LHCN-M2 (cell line): ENCODE data around the gene ZFP90. TPM values are rescaled to one million over a fixed set of nuclear protein-coding genes. Genes with fewer than 3 reads are reported as not detected.

Source experiments
- DNase-seq: peaks from one replicate; pipeline ENCODE4 v3.0.0-alpha.2; 2012; ENCODE audit warnings: low read depth
- total RNA-seq: library from RNA; depleted of rRNA; stranded (reverse); fragments of >200 nt; gene quantifications from 2 replicates; pipeline ENCODE4 v1.2.3, GENCODE V29; 2014; rRNA removed

ZFP90 gene
- total RNA-seq, 1 experiment from 2014 or later = 38.7 TPM

DNA sequence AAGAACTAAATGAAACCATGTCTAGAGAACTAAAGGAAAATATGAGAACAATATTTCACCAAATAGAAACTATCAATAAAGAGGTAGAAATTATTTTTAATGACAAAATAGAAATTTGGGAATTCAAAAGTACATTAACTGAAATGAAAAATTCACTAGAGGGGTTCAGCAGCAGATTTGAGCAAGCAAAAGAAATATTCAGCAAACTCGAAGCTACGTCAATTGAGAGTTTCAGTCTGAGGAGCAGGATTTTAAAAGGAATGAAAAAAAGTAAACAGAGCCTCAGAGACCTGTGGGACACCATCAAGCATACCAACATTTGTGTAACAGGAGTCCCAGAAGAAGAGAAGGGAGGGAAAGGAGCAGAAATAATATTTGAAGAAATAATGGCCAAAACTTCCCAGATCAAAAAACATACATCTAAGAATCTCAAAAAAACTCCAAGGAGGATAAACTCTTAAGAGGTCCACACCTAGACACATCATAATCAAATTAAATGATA lies 38.3 kb downstream of the ZFP90 start:
- DNase-seq = no peak

DNA sequence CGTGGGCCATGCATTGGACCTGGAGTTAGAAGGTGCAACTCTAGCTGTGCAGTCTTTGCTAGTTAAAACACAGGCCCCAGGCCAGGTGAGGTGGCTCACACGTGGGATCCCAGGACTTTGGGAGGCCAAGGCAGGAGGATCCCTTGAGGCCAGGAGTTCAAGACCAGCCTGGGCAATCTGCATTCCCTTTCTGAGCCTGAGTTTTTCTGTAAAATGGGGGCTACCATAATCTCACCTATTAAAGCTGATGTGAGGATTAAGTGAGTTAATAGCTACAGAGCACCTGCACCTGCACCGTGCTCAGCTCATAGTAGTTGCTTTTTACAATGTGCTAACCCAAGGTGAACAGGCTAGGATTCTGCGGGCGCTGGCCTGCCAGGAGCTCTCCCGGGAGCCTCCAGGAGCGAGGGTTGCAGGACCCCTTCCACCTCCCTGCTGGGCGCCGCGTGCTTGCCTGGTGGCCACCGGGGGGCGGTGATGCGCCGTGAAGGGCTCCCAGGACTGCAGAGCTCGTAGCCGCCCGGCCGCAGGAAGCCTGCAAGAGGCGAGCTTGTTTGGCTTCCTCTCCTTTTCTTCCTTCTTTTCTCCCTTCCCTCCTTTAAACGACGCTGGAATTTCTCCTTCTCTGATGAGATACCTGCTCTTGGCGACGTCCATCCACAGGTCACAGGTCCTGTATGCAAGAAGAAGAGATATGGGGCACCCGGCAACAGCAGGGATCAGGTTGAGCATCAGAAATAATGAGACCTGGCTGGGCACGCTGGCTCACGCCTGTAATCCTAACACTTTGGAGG lies 51.3 kb downstream of the ZFP90 start:
- DNase-seq = peak; percentile 37

DNA sequence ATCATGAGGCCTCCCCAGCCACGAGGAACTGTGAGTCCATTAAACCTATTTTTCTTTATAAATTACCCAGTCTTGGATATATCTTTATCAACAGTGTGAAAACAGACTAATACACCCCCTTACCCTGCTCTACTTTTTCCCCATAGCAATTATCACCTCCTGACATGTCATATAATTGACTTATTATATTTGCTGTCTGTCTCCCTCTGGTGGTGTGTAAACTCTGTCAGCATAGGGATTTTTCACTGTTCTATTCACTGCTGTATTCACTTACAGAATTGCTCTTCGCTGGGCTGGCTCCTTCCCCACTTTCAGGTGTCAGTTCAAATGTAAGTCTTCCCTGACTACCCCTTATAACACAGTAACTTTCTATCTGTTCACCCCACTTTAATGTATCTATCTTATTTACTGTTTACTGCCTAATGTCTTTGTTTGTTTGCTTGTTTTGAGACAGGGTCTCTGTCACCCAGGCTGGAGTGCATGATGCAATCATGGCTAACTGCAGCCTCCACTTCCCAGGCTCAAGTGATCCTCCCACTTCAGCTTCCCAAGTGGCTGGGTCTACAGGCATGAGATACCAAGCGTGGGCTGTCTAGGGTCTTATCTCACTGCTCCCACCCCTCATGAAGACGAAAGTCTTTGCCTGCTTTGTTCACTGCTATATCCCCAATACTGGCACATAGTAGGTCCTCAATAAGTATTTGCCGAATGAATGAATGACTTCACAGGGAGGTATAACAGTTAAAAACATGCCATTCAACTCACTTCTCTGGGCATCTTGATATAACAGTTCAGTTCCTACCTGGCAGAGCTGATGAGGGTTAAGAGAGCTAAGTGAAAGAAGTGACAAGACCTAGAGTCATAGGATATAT lies 53.6 kb downstream of the ZFP90 start:
- no peak for DNase-seq

DNA sequence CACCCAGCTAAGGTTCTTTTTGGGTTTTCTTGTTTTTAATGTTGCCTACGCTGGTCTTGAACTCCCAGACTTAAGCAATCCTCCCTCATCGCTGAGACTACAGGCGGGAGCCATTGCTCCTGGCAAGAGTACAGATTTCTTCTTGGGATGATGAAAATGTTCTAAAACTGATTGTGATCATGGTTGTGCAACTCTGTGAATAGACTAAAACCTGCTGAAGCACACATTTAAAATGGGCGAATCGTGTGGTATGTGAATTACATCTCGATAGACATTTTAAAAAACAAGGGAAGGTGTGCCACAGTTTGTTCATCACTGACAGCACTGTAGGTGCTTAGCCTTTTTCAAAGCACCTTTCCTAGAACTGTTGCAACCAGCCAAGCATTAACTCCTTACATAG lies 57.2 kb downstream of the ZFP90 start:
- DNase-seq = no peak

DNA sequence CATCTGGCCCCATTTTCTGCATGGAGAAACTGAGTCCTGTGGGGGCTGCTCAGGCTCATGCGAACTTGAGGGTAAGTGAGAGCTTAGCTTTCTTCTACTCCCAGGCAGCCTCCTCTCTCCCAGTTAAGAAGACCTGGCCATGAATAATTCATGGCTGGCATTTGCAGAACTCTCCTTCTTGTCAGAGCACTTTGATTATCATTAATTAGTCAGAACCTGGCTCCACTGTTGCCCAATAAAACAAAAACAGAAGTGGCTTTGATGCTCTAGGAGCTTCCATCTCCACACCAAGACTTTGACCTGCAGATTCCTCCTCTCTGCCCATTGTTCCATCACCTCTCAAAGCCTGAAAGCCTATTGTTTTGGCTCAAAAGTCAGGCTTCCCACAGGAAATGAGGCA lies 60.5 kb downstream of the ZFP90 start:
- DNase-seq = no peak

DNA sequence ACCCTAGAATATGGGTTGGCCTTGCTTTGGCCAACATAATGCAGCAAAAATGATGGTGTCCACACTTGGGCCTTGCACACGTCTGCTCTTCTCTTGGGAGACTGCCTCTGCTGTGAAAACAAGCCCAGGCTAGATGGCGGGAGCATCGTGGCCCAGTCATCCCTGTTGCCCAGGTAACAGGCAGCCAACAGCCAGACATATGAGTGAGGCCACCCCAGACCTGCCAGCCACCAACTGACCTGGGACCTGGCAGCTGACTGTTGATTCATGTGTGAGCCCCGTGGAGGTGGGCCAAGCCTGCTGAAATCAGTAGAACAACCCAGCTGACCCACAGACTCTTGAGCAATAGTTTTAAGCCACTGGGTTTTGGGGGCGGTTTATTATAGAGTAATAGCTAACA lies 66.7 kb downstream of the ZFP90 start:
- DNase-seq = peak; percentile 27

DNA sequence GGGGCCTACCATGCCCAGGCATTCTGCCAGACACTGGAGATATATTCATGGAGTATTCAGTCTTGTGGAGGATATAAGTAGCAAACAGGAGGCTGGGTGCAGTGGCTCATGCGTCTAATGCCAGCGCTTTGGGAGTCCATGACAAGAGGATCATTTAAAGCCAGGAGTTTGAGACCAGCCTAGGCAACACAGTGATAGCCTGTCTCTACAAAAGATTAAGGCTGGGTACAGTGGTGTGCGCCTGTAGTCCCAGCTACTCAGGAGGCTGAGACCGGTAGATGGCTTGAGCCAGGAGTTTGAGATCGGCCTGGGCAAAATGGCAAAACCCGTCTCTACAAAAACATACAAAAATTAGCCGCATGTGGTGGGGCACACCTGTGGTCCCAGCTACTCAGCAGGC lies 68.4 kb downstream of the ZFP90 start:
- DNase-seq = no peak

DNA sequence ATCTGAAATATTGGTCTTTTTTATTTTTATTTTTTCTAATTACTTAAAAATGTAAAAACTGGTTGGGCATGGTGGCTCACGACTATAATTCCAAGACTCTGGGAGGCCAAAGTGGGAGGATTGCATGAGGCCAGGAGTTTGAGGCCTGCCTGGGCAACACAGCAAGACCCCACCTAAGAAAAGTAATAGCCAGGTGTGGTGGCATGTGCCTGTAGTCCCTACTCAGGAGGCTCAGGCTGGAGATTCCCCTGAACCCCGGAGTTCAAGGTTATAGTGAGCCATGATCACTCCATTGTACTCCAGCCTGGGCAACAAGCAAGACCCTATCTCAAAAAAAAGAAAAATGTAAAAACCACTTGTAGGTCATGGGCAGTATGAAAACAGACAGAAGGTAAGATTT lies 69.2 kb downstream of the ZFP90 start:
- DNase-seq = no peak

DNA sequence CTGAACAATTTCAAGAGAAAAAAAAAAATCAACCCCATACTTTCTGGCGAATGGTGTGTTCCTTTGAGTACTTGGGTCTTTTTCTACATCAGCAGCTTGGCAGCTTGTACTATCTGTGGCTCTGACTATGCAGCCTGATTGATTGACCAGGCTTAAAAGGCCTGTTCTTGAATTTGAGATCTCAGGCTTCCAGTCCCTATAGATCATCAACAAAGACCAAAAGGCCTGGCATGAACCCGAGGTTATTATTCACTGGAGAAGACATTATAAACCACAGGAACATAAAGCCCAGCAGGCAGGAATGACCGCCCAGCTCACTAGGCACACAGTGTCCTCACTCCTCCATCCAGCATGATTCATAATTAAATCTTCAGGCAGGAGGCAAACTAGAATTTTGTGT lies 73.9 kb downstream of the ZFP90 start:
- DNase-seq = peak; percentile 40

DNA sequence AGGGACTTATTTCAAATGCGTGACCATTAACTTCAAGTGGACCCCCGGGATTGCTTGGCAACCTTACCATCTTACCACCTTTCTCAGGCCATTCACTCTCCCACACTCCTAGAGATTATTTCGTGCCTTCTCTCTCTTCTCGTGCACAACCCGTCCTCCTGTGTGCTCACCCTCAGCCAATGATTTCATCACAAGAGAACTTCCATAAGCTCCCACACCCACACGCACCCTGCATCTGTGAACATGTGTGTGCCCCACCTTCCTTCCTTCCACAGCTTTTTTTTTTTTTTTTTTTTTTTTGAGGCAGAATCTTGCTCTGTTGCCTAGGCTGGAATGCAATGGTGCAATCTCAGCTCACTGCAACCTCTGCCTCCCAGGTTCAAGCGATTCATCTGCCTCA lies 78.6 kb downstream of the ZFP90 start:
- DNase-seq = no peak

Other genes starting within 250 kb of the ZFP90 start
- gene SLC7A6OS, start 228.3 kb upstream of the ZFP90 start, total RNA-seq = 12.0 and 12.1 TPM in 2 replicates
- 64.6 and 65.0 TPM in 2 replicates for gene PRMT7, start 228.3 kb upstream of the ZFP90 start, total RNA-seq
- gene SMPD3, start 90.8 kb upstream of the ZFP90 start, total RNA-seq = 0.17 TPM in 1 of 2 replicates, not detected in the other
- gene CDH3, start 106.0 kb downstream of the ZFP90 start, total RNA-seq = not detected in 2 replicates
- gene CDH1, start 198.0 kb downstream of the ZFP90 start, total RNA-seq = not detected in 2 replicates